GM21825 (cell line): Measurements from ENCODE around the gene BEX1.
"Not testable (repeated sequence)": the region's sequence is repeated elsewhere in the genome, so short reads cannot be mapped to it uniquely, and the experiment has no call there.

Experiments used
- ATAC-seq: cut with Tn5 transposase; IDR thresholded peaks from one replicate; pipeline ENCODE4 v1.9.1; 2021; ENCODE audit warnings: mild to moderate bottlenecking, moderate library complexity; ENCODE audit not compliant: unreplicated experiment

Gene BEX1

GRCh38 chrX:103063918-103064434 is at the start of gene BEX1:
BEX1 (minus strand) TSS chrX:103064171; CDS start chrX:103063274, 897 bp downstream.
- ATAC-seq = no peak

GRCh38 chrX:103109497-103109896 is 45.5 kb upstream of the BEX1 start:
- not testable (repeated sequence) for ATAC-seq

GRCh38 chrX:103107836-103108235 is 43.9 kb upstream of the BEX1 start:
- no peak for ATAC-seq

- not testable (repeated sequence) for ATAC-seq
Measured at GRCh38 chrX:103107227-103107737, 43.3 kb upstream of the BEX1 start.

- ATAC-seq = not testable (repeated sequence)
Measured at GRCh38 chrX:103104370-103104769, 40.4 kb upstream of the BEX1 start.

- ATAC-seq = not testable (repeated sequence)
Measured at GRCh38 chrX:103103866-103104265, 39.9 kb upstream of the BEX1 start.

GRCh38 chrX:103101299-103102042 is 37.5 kb upstream of the BEX1 start:
- ATAC-seq = no peak

GRCh38 chrX:103100484-103100883 is 36.5 kb upstream of the BEX1 start:
- no peak for ATAC-seq

- no peak for ATAC-seq
Measured at GRCh38 chrX:103099691-103100090, 35.7 kb upstream of the BEX1 start.

GRCh38 chrX:103098488-103098887 is 34.5 kb upstream of the BEX1 start:
- no peak for ATAC-seq

- ATAC-seq = no peak
Measured at GRCh38 chrX:103092942-103093341, 29.0 kb upstream of the BEX1 start, which contains the start of gene NXF3. NXF3 (minus strand) TSS chrX:103093143; CDS start chrX:103093023, 120 bp downstream.

- no peak for ATAC-seq
Measured at GRCh38 chrX:103081051-103081450, 17.1 kb upstream of the BEX1 start.

GRCh38 chrX:103073467-103073866 is 9.5 kb upstream of the BEX1 start:
- ATAC-seq = no peak

- no peak for ATAC-seq
Measured at GRCh38 chrX:103066606-103067005, 2.6 kb upstream of the BEX1 start.

- ATAC-seq = no peak
Measured at GRCh38 chrX:103063191-103063845, 653 bp downstream of the BEX1 start.

GRCh38 chrX:103061486-103061885 is 2.5 kb downstream of the BEX1 start:
- no peak for ATAC-seq

GRCh38 chrX:103056902-103057301 is 7.1 kb downstream of the BEX1 start:
- ATAC-seq = no peak

GRCh38 chrX:103052625-103053024 is 11.3 kb downstream of the BEX1 start:
- no peak for ATAC-seq

- ATAC-seq = no peak
Measured at GRCh38 chrX:103051260-103051789, 12.6 kb downstream of the BEX1 start.

- not testable (repeated sequence) for ATAC-seq
Measured at GRCh38 chrX:103033371-103033770, 30.6 kb downstream of the BEX1 start.

- ATAC-seq = no peak
Measured at GRCh38 chrX:103017542-103017941, 46.4 kb downstream of the BEX1 start.

GRCh38 chrX:103012945-103013344 is 51.0 kb downstream of the BEX1 start:
- no peak for ATAC-seq
